Astrocyte (in vitro differentiated cells and primary cell): ENCODE data around the gene PEBP1. TPM values are rescaled to one million over a fixed set of nuclear protein-coding genes. Genes with fewer than 3 reads are reported as not detected.

ENCODE experiments used
- DNase-seq: peaks from one replicate; pipeline ENCODE4 v3.0.0-alpha.2; 2010; ENCODE audit warnings: low read depth
- FAIRE-seq: peaks from 2 replicates; lab custom pipeline; 2011; peaks lifted over from hg19 to GRCh38; lab: Jason Lieb, UNC
- H2AFZ ChIP-seq: 2 replicates; pipeline ENCODE4 v1.6.0; 2012; ENCODE audit warnings: low read depth, low read length, inconsistent platforms
- H3K27ac ChIP-seq: 2 replicates; pipeline ENCODE4 v1.5.1; 2011; ENCODE audit warnings: low read depth, low read length, inconsistent platforms
- H3K27me3 ChIP-seq: 2 replicates; pipeline ENCODE4 v1.6.0; 2011; ENCODE audit warnings: low read length, inconsistent platforms; ENCODE audit not compliant: insufficient read depth
- H3K36me3 ChIP-seq: 2 replicates; pipeline ENCODE4 v1.5.1; 2011; ENCODE audit warnings: low read length, inconsistent platforms; ENCODE audit not compliant: insufficient read depth
- H3K4me1 ChIP-seq: 2 replicates; pipeline ENCODE4 v1.5.1; 2011; ENCODE audit warnings: low read length, inconsistent platforms; ENCODE audit not compliant: insufficient read depth
- H3K4me2 ChIP-seq: 2 replicates; pipeline ENCODE4 v1.6.0; 2012; ENCODE audit warnings: low read length, inconsistent platforms
- H3K4me3 ChIP-seq: 2 replicates; pipeline ENCODE4 v1.5.1; 2011; ENCODE audit warnings: low read depth, mild to moderate bottlenecking, low read length, inconsistent platforms; ENCODE audit not compliant: insufficient read depth
- H3K79me2 ChIP-seq: 2 replicates; pipeline ENCODE4 v1.6.0; 2012; ENCODE audit warnings: mild to moderate bottlenecking, low read length, inconsistent platforms; ENCODE audit not compliant: insufficient read depth
- H3K9ac ChIP-seq: 2 replicates; pipeline ENCODE4 v1.6.0; 2012; ENCODE audit warnings: mild to moderate bottlenecking, low read length, inconsistent platforms
- H3K9me3 ChIP-seq: 2 replicates; pipeline ENCODE4 v1.5.1; 2012; ENCODE audit warnings: low read depth, mild to moderate bottlenecking, low read length, inconsistent platforms; ENCODE audit not compliant: insufficient read depth
- H4K20me1 ChIP-seq: 2 replicates; pipeline ENCODE4 v1.6.0; 2012; ENCODE audit warnings: low read length, inconsistent platforms; ENCODE audit not compliant: insufficient read depth
- H3K27ac Mint-ChIP-seq: one replicate; pipeline ENCODE4 v1.8.0; 2021; ENCODE audit warnings: mild to moderate bottlenecking, mixed read lengths; ENCODE audit not compliant: unreplicated experiment
- H3K27me3 Mint-ChIP-seq: one replicate; pipeline ENCODE4 v1.8.0; 2021; ENCODE audit warnings: low read depth, mixed read lengths; ENCODE audit not compliant: unreplicated experiment
- H3K36me3 Mint-ChIP-seq: one replicate; pipeline ENCODE4 v1.8.0; 2021; ENCODE audit warnings: low read depth, mixed read lengths; ENCODE audit not compliant: unreplicated experiment
- H3K4me1 Mint-ChIP-seq: one replicate; pipeline ENCODE4 v1.8.0; 2021; ENCODE audit warnings: low read depth, mixed read lengths; ENCODE audit not compliant: unreplicated experiment
- H3K4me3 Mint-ChIP-seq: one replicate; pipeline ENCODE4 v1.8.0; 2021; ENCODE audit warnings: mild to moderate bottlenecking, moderate library complexity, mixed read lengths; ENCODE audit not compliant: unreplicated experiment
- H3K9me3 Mint-ChIP-seq: one replicate; pipeline ENCODE4 v1.8.0; 2021; ENCODE audit warnings: mild to moderate bottlenecking, mixed read lengths; ENCODE audit not compliant: unreplicated experiment
- EZH2 ChIP-seq: IDR thresholded peaks from 2 replicates; pipeline ENCODE4 v1.6.1; 2012; ENCODE audit warnings: mild to moderate bottlenecking, low read length, inconsistent platforms; ENCODE audit not compliant: insufficient read depth
- total RNA-seq: library from RNA; stranded (reverse); gene quantifications from 2 replicates; pipeline ENCODE4 v1.2.1, GENCODE V29; 2021
- TF ChIP-seq, protein P1 (sequence below): IDR thresholded peaks from 2 replicates; pipeline ENCODE4 v1.5.1; 2011; ENCODE audit warnings: low read depth, mild to moderate bottlenecking, inconsistent platforms, low read length, moderate library complexity; ENCODE audit not compliant: insufficient read depth

Gene PEBP1
- total RNA-seq, 1 donor from 2014 or later = 160 TPM

DNA sequence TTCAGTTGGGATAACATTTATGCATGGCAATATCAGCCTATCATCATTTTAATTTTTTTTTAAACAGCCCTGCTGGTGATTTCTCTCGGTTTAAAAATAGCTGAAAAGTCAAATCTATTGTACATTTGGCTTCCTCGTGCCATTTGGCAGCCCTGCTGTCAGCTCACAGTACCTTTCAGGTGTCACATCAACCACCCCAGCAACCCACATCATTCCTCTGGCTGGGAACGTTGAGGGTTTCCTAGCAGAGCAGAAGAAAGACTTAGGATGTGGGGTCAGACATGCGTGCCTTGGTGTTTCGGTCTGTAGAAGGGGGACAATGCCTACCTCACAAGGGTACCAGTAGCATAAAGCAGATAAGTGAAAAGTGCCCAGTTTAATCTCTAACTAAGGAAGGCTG lies 15.8 kb downstream of the PEBP1 start:
- Mint-ChIP-seq H3K4me1 (no peaks in the 10 kb centered on the region), H3K27ac (no peak overlapping the region), H3K4me3 (no peak overlapping the region), H3K9me3 (no peaks in the 10 kb centered on the region), H3K36me3 (peaks cover 1% of the 10 kb centered on the region), H3K27me3 (no peaks in the 10 kb centered on the region)
- H3K4me1 ChIP-seq = no peaks in the 10 kb centered on the region
- TF ChIP-seq, protein P1, sequence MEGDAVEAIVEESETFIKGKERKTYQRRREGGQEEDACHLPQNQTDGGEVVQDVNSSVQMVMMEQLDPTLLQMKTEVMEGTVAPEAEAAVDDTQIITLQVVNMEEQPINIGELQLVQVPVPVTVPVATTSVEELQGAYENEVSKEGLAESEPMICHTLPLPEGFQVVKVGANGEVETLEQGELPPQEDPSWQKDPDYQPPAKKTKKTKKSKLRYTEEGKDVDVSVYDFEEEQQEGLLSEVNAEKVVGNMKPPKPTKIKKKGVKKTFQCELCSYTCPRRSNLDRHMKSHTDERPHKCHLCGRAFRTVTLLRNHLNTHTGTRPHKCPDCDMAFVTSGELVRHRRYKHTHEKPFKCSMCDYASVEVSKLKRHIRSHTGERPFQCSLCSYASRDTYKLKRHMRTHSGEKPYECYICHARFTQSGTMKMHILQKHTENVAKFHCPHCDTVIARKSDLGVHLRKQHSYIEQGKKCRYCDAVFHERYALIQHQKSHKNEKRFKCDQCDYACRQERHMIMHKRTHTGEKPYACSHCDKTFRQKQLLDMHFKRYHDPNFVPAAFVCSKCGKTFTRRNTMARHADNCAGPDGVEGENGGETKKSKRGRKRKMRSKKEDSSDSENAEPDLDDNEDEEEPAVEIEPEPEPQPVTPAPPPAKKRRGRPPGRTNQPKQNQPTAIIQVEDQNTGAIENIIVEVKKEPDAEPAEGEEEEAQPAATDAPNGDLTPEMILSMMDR = no peak
- TF ChIP-seq EZH2 = no peak
- no peaks in the 10 kb centered on the region for H3K9me3 ChIP-seq
- no peak overlapping the region for H2AFZ ChIP-seq
- peaks cover 16% of the 10 kb centered on the region for H3K36me3 ChIP-seq
- DNase-seq = no peak
- no peaks in the 10 kb centered on the region for H3K27me3 ChIP-seq
- H3K79me2 ChIP-seq = no peaks in the 10 kb centered on the region
- no peak overlapping the region for H3K9ac ChIP-seq
- no peaks in the 10 kb centered on the region for H4K20me1 ChIP-seq
- FAIRE-seq = no peak
- no peak overlapping the region for H3K4me3 ChIP-seq
- no peak overlapping the region for H3K27ac ChIP-seq
- no peak overlapping the region for H3K4me2 ChIP-seq

DNA sequence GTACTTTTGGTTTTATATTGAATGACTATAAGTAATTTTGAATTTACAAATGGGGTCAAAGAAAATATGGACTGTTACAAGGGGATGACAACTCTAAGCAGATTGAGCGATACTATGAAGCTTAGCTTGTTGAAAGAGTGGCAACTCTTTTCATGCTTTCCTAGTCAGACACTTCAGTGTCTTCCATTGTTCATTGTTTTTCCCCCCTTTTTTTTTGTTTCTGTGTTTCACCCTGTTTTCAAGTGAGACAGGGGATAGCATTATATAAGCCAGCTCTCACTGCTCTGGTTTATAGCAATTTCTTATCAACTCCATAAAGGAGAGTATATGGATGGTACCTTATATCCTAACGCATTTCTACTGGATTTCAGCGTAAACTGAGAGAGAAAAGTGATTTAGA lies 24.6 kb downstream of the PEBP1 start:
- no peaks in the 10 kb centered on the region for H3K27me3 ChIP-seq
- H3K4me1 ChIP-seq = no peaks in the 10 kb centered on the region
- no peak for TF ChIP-seq EZH2
- TF ChIP-seq, protein P1 = no peak
- H3K9me3 ChIP-seq = no peaks in the 10 kb centered on the region
- Mint-ChIP-seq H3K4me3 (no peak overlapping the region), H3K27me3 (no peaks in the 10 kb centered on the region), H3K27ac (no peak overlapping the region), H3K4me1 (no peaks in the 10 kb centered on the region), H3K36me3 (peaks cover 8% of the 10 kb centered on the region), H3K9me3 (no peaks in the 10 kb centered on the region)
- H3K9ac ChIP-seq = no peak overlapping the region
- no peak overlapping the region for H3K4me2 ChIP-seq
- H3K79me2 ChIP-seq = no peaks in the 10 kb centered on the region
- no peak overlapping the region for H3K4me3 ChIP-seq
- H4K20me1 ChIP-seq = no peaks in the 10 kb centered on the region
- FAIRE-seq (no peak), DNase-seq (no peak)
- H3K27ac ChIP-seq = no peak overlapping the region
- no peak overlapping the region for H2AFZ ChIP-seq
- H3K36me3 ChIP-seq = peaks cover 22% of the 10 kb centered on the region

DNA sequence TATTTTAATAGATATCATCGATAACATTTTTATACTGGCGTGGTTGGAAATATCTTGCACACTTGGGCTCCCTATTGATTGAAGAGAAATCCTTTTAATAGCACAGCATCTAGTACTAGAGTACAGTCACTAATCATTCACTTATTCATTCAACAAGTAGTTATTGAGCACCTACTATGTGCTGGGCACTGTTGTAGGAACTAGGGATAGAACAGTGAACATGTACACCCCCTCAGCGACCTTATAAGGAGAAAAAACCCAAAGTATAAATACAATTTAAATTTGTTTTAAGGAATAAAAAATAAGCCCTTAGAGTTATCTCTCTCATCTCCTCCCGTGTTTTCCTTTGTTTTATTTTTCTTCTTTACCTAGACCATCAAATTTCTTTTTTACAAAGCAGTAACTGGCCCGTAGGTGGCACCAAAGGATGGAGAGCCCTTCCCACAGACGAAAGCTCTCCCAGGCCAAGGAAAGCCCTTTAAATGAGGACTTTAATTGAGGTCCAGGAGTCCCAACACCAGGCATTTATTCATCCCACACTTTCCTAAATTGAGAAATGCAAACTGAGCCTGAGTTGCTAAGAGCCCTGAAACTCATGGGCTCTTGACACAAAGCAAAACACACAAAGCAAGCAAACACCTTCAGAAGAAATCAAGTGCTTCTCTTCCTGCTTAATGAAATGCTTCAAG lies 29.0 kb downstream of the PEBP1 start:
- Mint-ChIP-seq H3K27ac (peak overlapping the region; percentile 56), H3K9me3 (no peaks in the 10 kb centered on the region), H3K4me3 (no peak overlapping the region), H3K4me1 (no peaks in the 10 kb centered on the region), H3K36me3 (peaks cover 4% of the 10 kb centered on the region), H3K27me3 (no peaks in the 10 kb centered on the region)
- Histone ChIP-seq H3K4me2 (no peak overlapping the region), H3K4me1 (no peaks in the 10 kb centered on the region), H3K9me3 (no peaks in the 10 kb centered on the region), H3K79me2 (no peaks in the 10 kb centered on the region), H3K27ac (no peak overlapping the region), H2AFZ (no peak overlapping the region), H3K36me3 (peaks cover 23% of the 10 kb centered on the region), H4K20me1 (no peaks in the 10 kb centered on the region), H3K4me3 (no peak overlapping the region), H3K27me3 (no peaks in the 10 kb centered on the region), H3K9ac (no peak overlapping the region)
- DNase-seq (no peak), FAIRE-seq (no peak)
- no peak for TF ChIP-seq EZH2
- TF ChIP-seq, protein P1 = peak; percentile 47
